ENCODE measurements around the gene PPFIA1.

- no peak for TF ChIP-seq HDAC6 (IDR thresholded peaks at IDR 0.05; ENCODE audit: low read depth, low read length)
- TF ChIP-seq SMYD3 (CRISPR knock-in tag; IDR thresholded peaks at IDR 0.05), result no peak
- no peak for TF ChIP-seq CEBPB (IDR thresholded peaks at IDR 0.05; ENCODE audit: borderline replicate concordance, low read depth, low read length)
- no peak for TF ChIP-seq CHD2 (IDR thresholded peaks at IDR 0.05; ENCODE audit: low read depth, low read length)
- TF ChIP-seq, protein P1, sequence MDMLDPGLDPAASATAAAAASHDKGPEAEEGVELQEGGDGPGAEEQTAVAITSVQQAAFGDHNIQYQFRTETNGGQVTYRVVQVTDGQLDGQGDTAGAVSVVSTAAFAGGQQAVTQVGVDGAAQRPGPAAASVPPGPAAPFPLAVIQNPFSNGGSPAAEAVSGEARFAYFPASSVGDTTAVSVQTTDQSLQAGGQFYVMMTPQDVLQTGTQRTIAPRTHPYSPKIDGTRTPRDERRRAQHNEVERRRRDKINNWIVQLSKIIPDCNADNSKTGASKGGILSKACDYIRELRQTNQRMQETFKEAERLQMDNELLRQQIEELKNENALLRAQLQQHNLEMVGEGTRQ (IDR thresholded peaks at IDR 0.05; ENCODE audit: low read depth, low read length), result no peak
- TF ChIP-seq, protein P1 (CRISPR knock-in tag; IDR thresholded peaks at IDR 0.05; ENCODE audit: borderline replicate concordance), result no peak
Observed at GRCh38 chr11:70282012-70282411, 11.5 kb downstream of the PPFIA1 start.

All from HepG2 (cell line).